ENCODE results near the gene GAREM1.

GRCh38 chr18:32301976-32302743 is 168.5 kb downstream of the GAREM1 start:
- TF ChIP-seq CTCF (IDR thresholded peaks at IDR 0.05; ENCODE audit: insufficient read depth, low read depth, low read length), result no peak
- TF ChIP-seq EZH2 (IDR thresholded peaks at IDR 0.05; ENCODE audit: insufficient read depth, low read length), result no peak

Data from astrocyte (in vitro differentiated cells and primary cell).